Stomach (tissue), 9 donors: ENCODE data around the gene ELAC2. TPM values are rescaled to one million over a fixed set of nuclear protein-coding genes. Genes with fewer than 3 reads are reported as not detected.

Experiments used
- DNase-seq, 2 donors: peaks; one replicate each; pipeline versions ENCODE4 v3.0.0 to v3.0.0-alpha.2; 2013 to 2019
- H3K27ac ChIP-seq, 5 donors: fragments of 200-600 bp in 4 of 5; sonication (generic) in 4 of 5; one replicate each; pipeline ENCODE4 v1.5.1; 2013 to 2019; ENCODE audit warnings: mild to moderate bottlenecking in 1 of 5, moderate library complexity in 1 of 5
- H3K27me3 ChIP-seq, 3 donors: fragments of 200-600 bp; sonication (generic); one replicate each; pipeline ENCODE4 v1.5.1; 2017 to 2019; ENCODE audit warnings: mixed run types in 1 of 3
- H3K36me3 ChIP-seq, 4 donors: fragments of 200-600 bp; sonication (generic); 1 replicate in 3 of 4; 2 replicates in 1 of 4; pipeline ENCODE4 v1.5.1; 2016 to 2019
- H3K4me1 ChIP-seq, 4 donors: fragments of 200-600 bp; sonication (generic); one replicate each; pipeline ENCODE4 v1.5.1; 2016 to 2019
- H3K4me3 ChIP-seq, 4 donors: fragments of 200-600 bp; sonication (generic) in 3 of 4; one replicate each; pipeline ENCODE4 v1.5.1; 2016 to 2019; ENCODE audit warnings: mild to moderate bottlenecking in 1 of 4
- H3K9me3 ChIP-seq, 4 donors: fragments of 200-600 bp; sonication (generic); one replicate each; pipeline ENCODE4 v1.5.1; 2016 to 2019
- EP300 ChIP-seq: sonication (generic); formaldehyde crosslinking; IDR thresholded peaks from one replicate; pipeline ENCODE4 v1.6.1; 2017; ENCODE audit warnings: antibody characterized with exemption
- POLR2A ChIP-seq, 4 donors: fragments of 450-650 bp; IDR thresholded peaks; one replicate each; pipeline ENCODE4 v1.6.1; 2016; ENCODE audit warnings: antibody characterized with exemption in 4 of 4, control low read depth in 2 of 4, mild to moderate bottlenecking in 1 of 4, moderate library complexity in 1 of 4
- POLR2AphosphoS5 ChIP-seq, 3 donors: sonication (generic); formaldehyde crosslinking; IDR thresholded peaks; one replicate each; pipeline ENCODE4 v1.6.1; 2016; ENCODE audit warnings: antibody characterized with exemption in 3 of 3
- WGBS, 5 donors: extraction: QIAGEN DNeasy Blood & Tissue Kit in 3 of 5; methylation state at CpG; one replicate each; pipeline versions ENCODE4 v1.1.5 to v1.1.7; 2013 to 2018; 5-methylcytosine and 5-hydroxymethylcytosine counted together
- intact Hi-C: fragments of 100-400 bp; cut with DNase I; formaldehyde crosslinking; loops from one replicate; pipeline ENCODE4 v1.15.1; 2023; ENCODE audit warnings: low total_unique reads
- polyA plus RNA-seq, 3 donors: library from polyadenylated mRNA; stranded (reverse); fragments of 200-250 nt; gene quantifications; one replicate each; pipeline ENCODE4 v1.2.3, GENCODE V29; 2013
- total RNA-seq, 5 donors: library from RNA; depleted of rRNA; stranded (reverse); fragments of >200 nt; gene quantifications; one replicate each; pipeline versions ENCODE4 v1.1.0 to v1.2.3, GENCODE V29; 2014 to 2016
- TF ChIP-seq, protein P1 (sequence below), 7 experiments: fragments of 450-650 bp in 4 of 7; fragments of 200-600 bp in 3 of 7; sonication (generic) in 3 of 7; IDR thresholded peaks; one replicate each; pipeline ENCODE4 v1.5.1; 2016 to 2019; ENCODE audit warnings: antibody characterized with exemption in 7 of 7, control low read depth in 2 of 7, mild to moderate bottlenecking in 1 of 7
- donor health status: healthy with polysubstance abuse.
- donor health status: Bipolar disorder and iron deficiency.
- donor health status: healthy.

The ELAC2 gene
- total and polyA plus RNA-seq, 8 donors = 20.5 to 156 (median 60.2) TPM

GRCh38 chr17:13054666-13055065 is 36.8 kb upstream of the ELAC2 start:
- Histone ChIP-seq H3K36me3 (no peaks in the 10 kb centered on the region), H3K4me1 (no peaks in the 10 kb centered on the region), H3K4me3 (no peak overlapping the region), H3K27ac (no peak overlapping the region), H3K9me3 (no peaks in the 10 kb centered on the region), H3K27me3 (peaks cover 0 to 7% (median 0%) of the 10 kb centered on the region in 3 donors)
- DNase-seq = no peak
- intact Hi-C loops = no loop called here
- 29 to 42% (median 36%) methylated on average over 5 of the region's 5 CpGs for WGBS, 5 donors
- TF ChIP-seq POLR2AphosphoS5 (IDR thresholded peaks at IDR 0.05) (no peak), POLR2A (IDR thresholded peaks at IDR 0.05) (no peak), EP300 (no peak)
- TF ChIP-seq, protein P1, sequence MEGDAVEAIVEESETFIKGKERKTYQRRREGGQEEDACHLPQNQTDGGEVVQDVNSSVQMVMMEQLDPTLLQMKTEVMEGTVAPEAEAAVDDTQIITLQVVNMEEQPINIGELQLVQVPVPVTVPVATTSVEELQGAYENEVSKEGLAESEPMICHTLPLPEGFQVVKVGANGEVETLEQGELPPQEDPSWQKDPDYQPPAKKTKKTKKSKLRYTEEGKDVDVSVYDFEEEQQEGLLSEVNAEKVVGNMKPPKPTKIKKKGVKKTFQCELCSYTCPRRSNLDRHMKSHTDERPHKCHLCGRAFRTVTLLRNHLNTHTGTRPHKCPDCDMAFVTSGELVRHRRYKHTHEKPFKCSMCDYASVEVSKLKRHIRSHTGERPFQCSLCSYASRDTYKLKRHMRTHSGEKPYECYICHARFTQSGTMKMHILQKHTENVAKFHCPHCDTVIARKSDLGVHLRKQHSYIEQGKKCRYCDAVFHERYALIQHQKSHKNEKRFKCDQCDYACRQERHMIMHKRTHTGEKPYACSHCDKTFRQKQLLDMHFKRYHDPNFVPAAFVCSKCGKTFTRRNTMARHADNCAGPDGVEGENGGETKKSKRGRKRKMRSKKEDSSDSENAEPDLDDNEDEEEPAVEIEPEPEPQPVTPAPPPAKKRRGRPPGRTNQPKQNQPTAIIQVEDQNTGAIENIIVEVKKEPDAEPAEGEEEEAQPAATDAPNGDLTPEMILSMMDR (IDR thresholded peaks at IDR 0.05) = no peak

DNA sequence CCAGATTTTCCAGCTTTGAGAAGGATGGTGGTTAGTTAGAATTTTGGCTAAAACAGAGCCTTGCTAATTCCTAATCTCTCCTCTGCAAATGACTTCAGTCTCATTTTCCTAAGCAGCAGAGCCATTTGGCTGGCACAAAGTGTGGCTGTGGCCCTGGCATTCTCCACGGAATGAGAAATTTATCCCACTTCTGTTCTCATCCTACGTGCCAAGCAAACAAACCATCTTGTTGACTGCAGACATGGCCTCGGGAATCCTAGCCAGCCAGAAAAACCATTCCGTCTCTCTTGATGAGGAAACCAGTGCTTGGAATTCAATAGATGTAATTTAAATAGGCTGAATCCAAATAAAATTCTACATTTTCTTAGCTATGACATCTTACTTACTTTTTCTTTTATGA is 34.1 kb upstream of the ELAC2 start:
- Histone ChIP-seq H3K27me3 (peaks cover 0 to 7% (median 0%) of the 10 kb centered on the region in 3 donors), H3K9me3 (no peaks in the 10 kb centered on the region), H3K27ac (no peak overlapping the region), H3K36me3 (no peaks in the 10 kb centered on the region), H3K4me1 (no peaks in the 10 kb centered on the region), H3K4me3 (no peak overlapping the region)
- no peak for DNase-seq
- TF ChIP-seq, protein P1 (IDR thresholded peaks at IDR 0.05) = no peak
- TF ChIP-seq POLR2AphosphoS5 (IDR thresholded peaks at IDR 0.05) (no peak), EP300 (no peak), POLR2A (IDR thresholded peaks at IDR 0.05) (no peak)
- intact Hi-C loops = no loop called here
- WGBS, 5 donors = 75 to 89% (median 88%) methylated on average over 4 of the region's 4 CpGs

- TF ChIP-seq POLR2AphosphoS5 (IDR thresholded peaks at IDR 0.05) = no peak
- TF ChIP-seq, protein P1 (IDR thresholded peaks at IDR 0.05) = no peak
- no peak for TF ChIP-seq EP300
- TF ChIP-seq POLR2A (IDR thresholded peaks at IDR 0.05) = no peak
- no peaks in the 10 kb centered on the region for H3K9me3 ChIP-seq
- H3K36me3 ChIP-seq = no peaks in the 10 kb centered on the region
- 70 to 78% (median 77%) methylated on average over 16 of the region's 16 CpGs for WGBS, 5 donors
- intact Hi-C loops = no loop called here
- no peak overlapping the region for H3K27ac ChIP-seq
- no peaks in the 10 kb centered on the region for H3K27me3 ChIP-seq
- no peaks in the 10 kb centered on the region for H3K4me1 ChIP-seq
- no peak overlapping the region for H3K4me3 ChIP-seq
- DNase-seq = no peak
These were observed 29.3 kb upstream of the ELAC2 start for GRCh38 chr17:13047011-13047606.

- no peaks in the 10 kb centered on the region for H3K4me1 ChIP-seq
- TF ChIP-seq, protein P1 (IDR thresholded peaks at IDR 0.05) = no peak
- TF ChIP-seq POLR2AphosphoS5 (IDR thresholded peaks at IDR 0.05) (no peak), POLR2A (IDR thresholded peaks at IDR 0.05) (no peak), EP300 (no peak)
- H3K27ac ChIP-seq = no peak overlapping the region
- DNase-seq = no peak
- intact Hi-C loops = no loop called here
- 85 to 89% (median 87%) methylated on average over 12 of the region's 12 CpGs for WGBS, 5 donors
- H3K27me3 ChIP-seq = no peaks in the 10 kb centered on the region
- H3K36me3 ChIP-seq = no peaks in the 10 kb centered on the region
- H3K4me3 ChIP-seq = no peak overlapping the region
- no peaks in the 10 kb centered on the region for H3K9me3 ChIP-seq
These were observed 28.5 kb upstream of the ELAC2 start for GRCh38 chr17:13046361-13046760.
